ENCODE measurements around the gene KAZN.

The KAZN gene

DNA sequence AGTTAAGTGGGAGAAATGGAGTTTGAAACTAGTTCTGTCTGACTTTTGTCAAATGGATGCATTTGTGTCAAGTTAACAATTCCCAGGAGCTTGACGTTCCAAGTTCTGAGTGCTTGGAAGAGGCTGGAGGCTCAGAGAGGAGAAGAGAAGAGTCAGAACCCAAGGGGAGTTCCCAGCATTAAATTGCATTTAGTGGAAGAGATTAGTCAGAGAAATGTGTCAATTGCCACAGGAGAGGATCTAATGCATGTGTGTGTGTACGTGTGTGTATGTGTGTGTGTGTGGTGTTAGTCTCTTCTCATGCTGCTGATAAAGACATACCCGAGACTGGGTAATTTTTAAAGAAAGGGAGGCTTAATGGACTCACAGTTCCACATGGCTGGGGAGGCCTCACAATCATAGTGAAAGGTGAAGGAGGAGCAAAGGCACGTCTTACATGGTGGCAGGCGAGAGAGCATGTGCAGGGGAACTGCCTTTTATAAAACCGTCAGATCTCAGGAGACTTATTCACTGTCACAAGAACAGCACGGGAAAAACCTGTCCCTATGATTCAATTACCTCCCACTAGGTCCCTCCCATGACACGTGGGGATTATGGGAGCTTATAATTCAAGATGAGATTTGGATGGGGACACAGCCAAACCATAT, 453.5 kb downstream of the KAZN start:
- Histone ChIP-seq H3K4me3 (ENCODE audit: low read length) (no peak overlapping the region), H3K9ac (ENCODE audit: low read length) (no peak overlapping the region), H3F3A (ENCODE audit: insufficient read depth, low read length) (no peaks in the 10 kb centered on the region), H3K4me1 (ENCODE audit: low read length) (no peaks in the 10 kb centered on the region), H3K27ac (ENCODE audit: low read length) (no peak overlapping the region), H3K4me2 (ENCODE audit: low read depth, low read length) (no peak overlapping the region), H3K36me3 (replicated peaks; ENCODE audit: insufficient read depth, low read length) (no peaks in the 10 kb centered on the region), H4K20me1 (ENCODE audit: insufficient read depth, low read length) (no peaks in the 10 kb centered on the region), H3K79me2 (ENCODE audit: low read length) (no peaks in the 10 kb centered on the region), H3K9me2 (replicated peaks; ENCODE audit: insufficient read depth, low read length) (no peaks in the 10 kb centered on the region), H3K27me3 (replicated peaks; ENCODE audit: insufficient read depth, low read length) (no peaks in the 10 kb centered on the region), H2AFZ (ENCODE audit: low read length) (no peak overlapping the region), H3K9me3 (replicated peaks; ENCODE audit: insufficient read depth, low read length) (no peaks in the 10 kb centered on the region)
- TF ChIP-seq EZH2 (optimal IDR thresholded peaks at IDR 0.05; ENCODE audit: low read depth, low read length) (no peak), EZH2phosphoT487 (IDR thresholded peaks at IDR 0.05; ENCODE audit: low read length) (no peak)
- TF ChIP-seq, protein P1, sequence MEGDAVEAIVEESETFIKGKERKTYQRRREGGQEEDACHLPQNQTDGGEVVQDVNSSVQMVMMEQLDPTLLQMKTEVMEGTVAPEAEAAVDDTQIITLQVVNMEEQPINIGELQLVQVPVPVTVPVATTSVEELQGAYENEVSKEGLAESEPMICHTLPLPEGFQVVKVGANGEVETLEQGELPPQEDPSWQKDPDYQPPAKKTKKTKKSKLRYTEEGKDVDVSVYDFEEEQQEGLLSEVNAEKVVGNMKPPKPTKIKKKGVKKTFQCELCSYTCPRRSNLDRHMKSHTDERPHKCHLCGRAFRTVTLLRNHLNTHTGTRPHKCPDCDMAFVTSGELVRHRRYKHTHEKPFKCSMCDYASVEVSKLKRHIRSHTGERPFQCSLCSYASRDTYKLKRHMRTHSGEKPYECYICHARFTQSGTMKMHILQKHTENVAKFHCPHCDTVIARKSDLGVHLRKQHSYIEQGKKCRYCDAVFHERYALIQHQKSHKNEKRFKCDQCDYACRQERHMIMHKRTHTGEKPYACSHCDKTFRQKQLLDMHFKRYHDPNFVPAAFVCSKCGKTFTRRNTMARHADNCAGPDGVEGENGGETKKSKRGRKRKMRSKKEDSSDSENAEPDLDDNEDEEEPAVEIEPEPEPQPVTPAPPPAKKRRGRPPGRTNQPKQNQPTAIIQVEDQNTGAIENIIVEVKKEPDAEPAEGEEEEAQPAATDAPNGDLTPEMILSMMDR (IDR thresholded peaks at IDR 0.05; ENCODE audit: low read length), result no peak
- no peak for DNase-seq

DNA sequence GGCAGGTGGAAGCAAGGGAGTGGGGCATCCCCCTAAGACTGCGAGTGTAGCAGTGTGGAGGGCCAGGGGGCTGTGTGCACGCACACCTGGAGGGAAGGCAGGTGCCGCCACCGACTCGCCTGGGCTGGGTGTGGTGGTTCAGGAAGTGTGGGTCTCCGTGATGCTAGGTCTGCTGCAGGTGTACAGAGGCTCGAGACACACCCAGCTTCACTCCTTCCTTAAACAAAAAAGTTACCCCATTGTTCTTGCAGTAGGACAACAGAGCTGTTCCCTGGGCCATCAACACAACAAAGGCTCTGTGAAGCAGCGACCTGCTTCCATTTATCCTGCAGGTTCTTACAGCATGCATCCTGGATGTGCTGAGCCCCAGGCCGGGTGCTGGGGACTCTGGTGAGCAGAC, 454.7 kb downstream of the KAZN start:
- Histone ChIP-seq H3K9me3 (replicated peaks; ENCODE audit: insufficient read depth, low read length) (no peaks in the 10 kb centered on the region), H3K4me2 (ENCODE audit: low read depth, low read length) (no peak overlapping the region), H3K4me1 (ENCODE audit: low read length) (no peaks in the 10 kb centered on the region), H3K27me3 (replicated peaks; ENCODE audit: insufficient read depth, low read length) (no peaks in the 10 kb centered on the region), H4K20me1 (ENCODE audit: insufficient read depth, low read length) (no peaks in the 10 kb centered on the region), H3K79me2 (ENCODE audit: low read length) (no peaks in the 10 kb centered on the region), H3K9ac (ENCODE audit: low read length) (no peak overlapping the region), H3K36me3 (replicated peaks; ENCODE audit: insufficient read depth, low read length) (no peaks in the 10 kb centered on the region), H2AFZ (ENCODE audit: low read length) (no peak overlapping the region), H3K27ac (ENCODE audit: low read length) (no peak overlapping the region), H3K4me3 (ENCODE audit: low read length) (no peak overlapping the region), H3K9me2 (replicated peaks; ENCODE audit: insufficient read depth, low read length) (no peaks in the 10 kb centered on the region), H3F3A (ENCODE audit: insufficient read depth, low read length) (no peaks in the 10 kb centered on the region)
- TF ChIP-seq, protein P1 (IDR thresholded peaks at IDR 0.05; ENCODE audit: low read length), result no peak
- TF ChIP-seq EZH2 (optimal IDR thresholded peaks at IDR 0.05; ENCODE audit: low read depth, low read length) (no peak), EZH2phosphoT487 (IDR thresholded peaks at IDR 0.05; ENCODE audit: low read length) (no peak)
- no peak for DNase-seq

DNA sequence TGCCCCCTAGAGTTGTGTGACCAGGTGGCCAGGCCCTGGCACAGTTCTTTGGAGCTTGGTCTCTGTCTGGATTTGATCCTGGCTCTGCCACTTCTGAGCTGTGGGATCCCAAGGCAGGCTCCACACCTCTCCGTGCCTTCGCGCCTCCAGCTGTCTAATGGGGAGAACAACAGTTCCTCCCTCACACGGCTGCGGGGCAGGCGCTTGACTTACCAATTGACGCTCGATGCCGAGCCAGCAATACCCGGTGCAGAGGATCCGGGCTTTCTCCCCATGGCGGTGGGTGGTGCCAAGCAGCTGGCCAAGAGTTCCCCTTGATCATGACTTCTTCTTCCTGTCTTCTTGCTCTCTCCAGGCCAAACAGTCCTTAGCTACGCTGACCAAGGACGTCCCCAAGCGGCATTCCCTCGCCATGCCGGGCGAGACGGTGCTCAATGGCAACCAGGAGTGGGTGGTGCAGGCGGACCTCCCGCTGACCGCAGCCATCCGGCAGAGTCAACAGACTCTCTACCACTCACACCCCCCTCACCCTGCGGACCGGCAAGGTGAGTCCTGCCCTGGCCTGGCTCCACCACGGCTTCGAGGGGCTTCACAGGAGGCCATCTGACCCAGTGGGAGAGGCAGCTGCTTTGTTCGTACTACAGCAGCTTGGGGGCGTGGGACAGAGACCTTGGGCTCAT, 457.4 kb downstream of the KAZN start:
- DNase-seq, result no peak
- no peak overlapping the region for H3K27ac ChIP-seq (ENCODE audit: low read length)
- no peaks in the 10 kb centered on the region for H3K36me3 ChIP-seq (replicated peaks; ENCODE audit: insufficient read depth, low read length)
- H3K79me2 ChIP-seq (ENCODE audit: low read length), result no peaks in the 10 kb centered on the region
- H2AFZ ChIP-seq (ENCODE audit: low read length), result no peak overlapping the region
- no peak overlapping the region for H3K4me3 ChIP-seq (ENCODE audit: low read length)
- H3K9me2 ChIP-seq (replicated peaks; ENCODE audit: insufficient read depth, low read length), result no peaks in the 10 kb centered on the region
- H3K9ac ChIP-seq (ENCODE audit: low read length), result no peak overlapping the region
- no peak for TF ChIP-seq EZH2phosphoT487 (IDR thresholded peaks at IDR 0.05; ENCODE audit: low read length)
- TF ChIP-seq EZH2 (optimal IDR thresholded peaks at IDR 0.05; ENCODE audit: low read depth, low read length), result no peak
- TF ChIP-seq, protein P1 (IDR thresholded peaks at IDR 0.05; ENCODE audit: low read length), result no peak
- H3K9me3 ChIP-seq (replicated peaks; ENCODE audit: insufficient read depth, low read length), result no peaks in the 10 kb centered on the region
- no peaks in the 10 kb centered on the region for H4K20me1 ChIP-seq (ENCODE audit: insufficient read depth, low read length)
- no peak overlapping the region for H3K4me2 ChIP-seq (ENCODE audit: low read depth, low read length)
- H3K27me3 ChIP-seq (replicated peaks; ENCODE audit: insufficient read depth, low read length), result no peaks in the 10 kb centered on the region
- no peaks in the 10 kb centered on the region for H3K4me1 ChIP-seq (ENCODE audit: low read length)
- H3F3A ChIP-seq (ENCODE audit: insufficient read depth, low read length), result no peaks in the 10 kb centered on the region

Measured in MM.1S (cell line).